ENCODE measurements around the gene CCDC39.
A peak's percentile ranks its signal among the peaks of the same experiment; 100 is the strongest.

Gene CCDC39

DNA sequence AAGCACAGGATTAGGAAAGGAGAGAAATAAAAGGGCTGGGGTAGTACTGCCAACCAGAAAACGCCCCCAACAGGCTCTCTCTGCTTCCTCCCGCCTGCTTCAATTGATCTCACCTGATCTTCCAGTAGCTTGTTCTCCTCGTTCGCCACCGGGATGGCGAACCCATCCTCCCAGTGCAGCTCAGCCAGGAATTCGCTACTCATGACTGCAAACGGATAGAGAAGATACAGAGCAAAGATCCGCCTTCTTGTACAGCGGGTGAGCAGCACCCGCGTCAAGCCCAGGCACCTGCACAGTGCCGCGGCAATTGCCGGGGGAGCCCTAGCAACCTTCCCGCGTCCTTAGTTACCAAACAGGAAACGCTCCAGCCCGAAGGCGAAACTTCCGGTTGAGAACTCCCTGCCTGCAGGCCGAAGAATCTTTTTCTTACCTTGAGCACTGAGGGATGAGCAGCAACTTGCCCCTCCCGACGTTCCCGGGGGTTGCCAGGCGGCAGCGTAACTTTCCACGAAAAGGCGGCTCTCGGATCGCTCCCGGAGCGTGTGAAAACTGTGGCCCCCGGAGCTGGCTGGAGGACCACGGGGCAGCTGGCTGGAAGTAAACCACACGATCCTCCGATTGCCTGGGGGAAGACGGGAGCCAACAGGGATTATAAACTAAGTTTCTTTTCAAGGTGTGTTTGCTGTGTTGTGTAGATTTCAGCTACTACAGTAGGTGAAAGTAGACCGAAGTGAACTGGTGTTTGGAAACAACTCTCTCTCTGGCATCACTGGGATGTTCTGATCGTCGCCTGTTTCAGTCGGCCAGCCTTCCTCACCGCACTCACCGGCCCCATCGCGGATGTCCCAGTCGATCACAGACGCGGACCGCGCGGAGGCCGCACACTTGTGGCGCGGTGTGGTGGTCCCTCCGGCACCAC, at the start of gene CCDC39:
CCDC39 (minus strand) TSS at position 312 of the 919 bp plus-strand sequence; CDS start at position 203, 109 bp downstream.
- peak; percentile 62 for DNase-seq

- DNase-seq: no peak
Observed at GRCh38 chr3:180720012-180720411, 40.7 kb upstream of the CCDC39 start.

- DNase-seq: no peak
Observed at GRCh38 chr3:180707896-180708295, 28.6 kb upstream of the CCDC39 start.

- DNase-seq: no peak
Observed at GRCh38 chr3:180705619-180706018, 26.3 kb upstream of the CCDC39 start.

GRCh38 chr3:180704532-180704931, 25.2 kb upstream of the CCDC39 start:
- DNase-seq: no peak

GRCh38 chr3:180700941-180701340, 21.7 kb upstream of the CCDC39 start:
- DNase-seq: no peak

- no peak for DNase-seq
Observed at GRCh38 chr3:180698760-180699270, 19.5 kb upstream of the CCDC39 start.

DNA sequence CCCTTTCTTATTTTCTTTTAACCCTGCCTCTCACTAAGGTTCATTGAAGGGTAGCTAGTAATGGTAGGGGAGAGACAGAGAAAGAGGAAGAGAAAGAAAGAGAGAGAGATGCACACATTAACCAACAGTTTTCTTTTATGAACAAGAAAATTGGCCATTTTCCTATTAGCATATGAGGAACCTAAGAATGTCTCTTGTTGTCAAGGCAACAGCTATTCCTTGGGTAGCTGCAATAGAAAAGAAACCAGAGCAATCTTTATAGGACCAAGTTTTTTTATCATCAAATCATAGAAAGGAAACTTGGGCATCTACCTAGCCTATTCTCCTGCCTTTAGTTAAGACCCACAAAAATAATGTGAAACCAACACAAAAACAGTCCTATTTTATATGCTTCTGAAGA, 15.0 kb upstream of the CCDC39 start:
- DNase-seq: no peak

- no peak for DNase-seq
Observed at GRCh38 chr3:180693656-180694055, 14.4 kb upstream of the CCDC39 start.

GRCh38 chr3:180690061-180690460, 10.8 kb upstream of the CCDC39 start:
- no peak for DNase-seq

GRCh38 chr3:180684807-180685206, 5.5 kb upstream of the CCDC39 start:
- DNase-seq: no peak

DNA sequence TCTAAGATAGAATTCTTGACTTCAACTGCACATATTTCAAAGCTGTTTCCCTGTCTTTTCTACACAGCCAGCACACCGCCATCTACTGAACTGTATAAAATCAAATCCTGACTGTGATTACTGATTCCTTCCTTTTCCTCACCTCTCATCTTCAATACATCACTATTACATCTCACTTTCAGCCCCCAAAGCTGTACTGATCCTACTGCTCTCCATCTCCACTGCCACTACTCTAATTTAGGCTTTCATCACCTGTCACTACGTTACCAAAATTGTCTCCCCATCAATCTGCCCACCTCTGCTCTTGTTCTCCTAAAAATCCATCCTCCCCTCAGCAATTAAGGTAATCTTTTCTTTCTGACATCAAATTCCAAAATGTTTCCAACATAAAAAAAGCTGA, 4.5 kb upstream of the CCDC39 start:
- DNase-seq: no peak

GRCh38 chr3:180680097-180680430, 775 bp upstream of the CCDC39 start:
- DNase-seq: peak; percentile 11

DNA sequence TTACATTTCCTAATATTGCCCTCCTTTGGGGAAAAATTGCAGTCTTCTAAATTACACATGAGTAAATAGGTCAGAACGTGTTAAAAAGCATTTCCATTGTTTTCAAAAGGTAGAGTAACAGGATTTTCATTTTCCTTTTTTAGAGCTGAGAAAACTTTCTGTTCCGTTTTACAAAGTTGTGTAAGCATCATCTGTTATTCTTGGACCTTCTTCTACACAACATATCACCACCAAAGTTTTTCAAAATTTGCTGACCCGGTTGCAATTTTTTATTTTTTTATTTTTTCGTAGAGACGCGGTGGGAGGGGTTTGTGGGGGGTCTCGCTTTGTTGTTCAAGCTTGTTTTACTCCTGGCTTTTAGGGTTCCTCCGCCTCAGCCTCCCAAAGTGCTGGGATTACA, 1.1 kb downstream of the CCDC39 start:
- DNase-seq: no peak

- no peak for DNase-seq
Observed at GRCh38 chr3:180661444-180661843, 17.8 kb downstream of the CCDC39 start.

DNA sequence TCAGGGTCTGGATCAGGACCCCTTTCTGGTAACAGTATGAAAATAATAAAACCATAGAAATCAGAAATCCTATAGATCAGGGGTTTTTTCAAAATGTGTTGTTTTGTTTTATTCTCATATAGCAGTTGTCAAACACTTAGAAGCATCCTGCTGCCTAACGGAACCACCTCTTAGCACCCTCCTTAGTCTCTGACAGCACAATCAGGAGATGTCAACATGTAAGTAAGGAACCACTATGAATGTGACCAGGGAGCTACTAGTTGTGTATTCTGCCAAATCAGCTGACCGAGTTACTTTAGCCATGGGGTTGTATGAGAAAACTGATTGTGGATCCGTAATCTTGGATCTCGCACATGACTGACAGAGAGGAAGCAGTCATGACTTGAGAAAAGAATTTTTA, 22.2 kb downstream of the CCDC39 start:
- no peak for DNase-seq

GRCh38 chr3:180656406-180656805, 22.9 kb downstream of the CCDC39 start:
- DNase-seq: no peak

GRCh38 chr3:180646187-180646790, 33.0 kb downstream of the CCDC39 start:
- no peak for DNase-seq

DNA sequence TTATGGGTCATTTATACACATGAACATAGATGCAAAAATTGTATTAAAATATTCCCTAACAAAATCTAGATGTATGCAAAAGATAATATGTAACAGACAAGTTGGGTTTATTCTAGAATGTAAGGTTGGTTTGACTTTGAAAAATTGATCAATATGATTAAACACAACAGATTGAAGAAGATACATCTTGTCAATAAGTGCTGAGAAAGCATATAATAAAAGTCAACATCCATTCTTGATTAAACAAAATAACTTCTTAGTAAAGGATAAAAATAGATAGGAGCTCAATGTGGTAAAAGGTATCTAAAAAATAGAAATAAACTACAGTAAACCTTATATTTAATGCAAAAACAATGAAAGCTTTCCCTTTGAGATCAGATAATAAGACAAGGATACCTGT, 38.3 kb downstream of the CCDC39 start:
- no peak for DNase-seq

GRCh38 chr3:180633722-180634121, 45.6 kb downstream of the CCDC39 start:
- no peak for DNase-seq

DNA sequence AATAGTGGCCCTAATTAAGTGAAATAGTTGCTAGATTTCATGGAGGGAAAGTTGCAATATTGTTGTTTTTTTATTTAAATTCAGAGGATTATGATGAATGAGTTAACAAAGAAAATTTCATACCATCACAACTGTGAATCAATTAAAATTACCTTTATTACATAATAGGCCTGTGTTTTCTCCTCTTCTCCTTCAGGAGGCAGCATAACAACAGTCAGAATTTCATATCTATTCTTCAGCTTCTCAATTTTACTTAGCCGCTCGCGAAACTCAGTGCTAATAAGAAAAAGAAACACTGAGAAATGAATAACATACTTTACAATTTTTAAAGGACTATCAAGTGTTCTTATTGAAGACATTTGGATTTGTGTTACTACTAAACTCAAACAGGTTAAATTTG, 48.0 kb downstream of the CCDC39 start:
- DNase-seq: no peak

DNA sequence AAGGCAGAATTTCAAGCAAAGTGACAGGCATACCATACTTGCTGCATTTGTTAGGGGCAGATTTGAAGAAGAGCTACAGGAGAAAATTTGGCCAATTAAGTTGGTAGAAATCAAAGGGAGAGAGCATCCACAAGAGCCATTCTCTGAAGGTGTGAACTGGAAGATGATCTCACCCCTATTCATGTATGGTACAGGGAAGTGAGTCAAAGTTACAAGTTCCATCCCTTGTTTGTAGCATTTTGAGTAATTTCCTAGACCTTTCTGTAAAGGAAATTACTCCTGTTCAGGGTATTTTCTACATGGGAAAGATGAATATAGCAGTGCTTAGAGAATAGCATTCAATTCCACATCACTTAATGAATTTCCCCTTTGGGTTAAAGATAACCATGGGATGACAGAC, 48.9 kb downstream of the CCDC39 start:
- no peak for DNase-seq

- DNase-seq: no peak
Observed at GRCh38 chr3:180626844-180627243, 52.4 kb downstream of the CCDC39 start.

DNA sequence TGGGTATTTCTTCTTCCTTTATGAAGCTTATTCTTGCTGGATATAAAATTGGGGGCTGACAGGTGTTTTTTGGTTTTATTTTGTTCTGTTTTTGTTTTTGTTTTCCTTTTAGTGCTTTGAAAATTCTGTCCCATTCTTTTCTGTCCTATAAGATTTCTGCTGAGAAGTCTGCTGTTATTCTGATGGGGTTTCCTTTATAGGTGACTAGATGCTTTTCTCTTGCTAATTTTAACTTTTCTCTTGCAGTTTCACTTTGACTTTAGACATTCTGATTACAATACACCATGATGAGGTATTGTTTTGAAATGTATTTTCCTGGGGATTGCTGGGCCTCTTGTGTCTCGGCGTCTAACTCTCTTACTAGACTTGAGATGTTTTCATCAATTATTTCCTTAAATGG, 54.6 kb downstream of the CCDC39 start:
- no peak for DNase-seq

Measured in NCI-H2029 treated with DMSO at 0.1 percent for 48 hours (cell line).